ENCODE results near the gene OR8B8.

DNA sequence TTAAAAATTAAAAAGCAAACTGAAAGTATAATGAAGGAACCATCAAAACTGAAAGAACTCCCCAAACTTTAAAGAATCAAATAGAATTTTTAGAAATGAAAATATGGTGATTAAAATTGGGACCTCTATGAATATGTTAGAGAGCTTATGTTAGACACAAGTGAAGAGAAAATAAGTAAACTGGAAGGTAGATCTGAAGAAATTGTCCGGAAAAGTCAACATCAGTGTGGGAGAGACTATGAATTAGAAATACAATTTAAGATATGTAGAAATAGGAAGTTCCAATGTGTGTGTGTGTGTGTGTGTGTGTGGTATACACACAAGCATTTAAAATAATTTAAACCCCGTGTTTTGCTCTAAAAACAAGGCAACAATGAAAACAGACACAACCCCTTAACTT lies 15.9 kb downstream of the OR8B8 start:
- TF ChIP-seq POLR2A (IDR thresholded peaks at IDR 0.05) = no peak
- TF ChIP-seq, protein P1, sequence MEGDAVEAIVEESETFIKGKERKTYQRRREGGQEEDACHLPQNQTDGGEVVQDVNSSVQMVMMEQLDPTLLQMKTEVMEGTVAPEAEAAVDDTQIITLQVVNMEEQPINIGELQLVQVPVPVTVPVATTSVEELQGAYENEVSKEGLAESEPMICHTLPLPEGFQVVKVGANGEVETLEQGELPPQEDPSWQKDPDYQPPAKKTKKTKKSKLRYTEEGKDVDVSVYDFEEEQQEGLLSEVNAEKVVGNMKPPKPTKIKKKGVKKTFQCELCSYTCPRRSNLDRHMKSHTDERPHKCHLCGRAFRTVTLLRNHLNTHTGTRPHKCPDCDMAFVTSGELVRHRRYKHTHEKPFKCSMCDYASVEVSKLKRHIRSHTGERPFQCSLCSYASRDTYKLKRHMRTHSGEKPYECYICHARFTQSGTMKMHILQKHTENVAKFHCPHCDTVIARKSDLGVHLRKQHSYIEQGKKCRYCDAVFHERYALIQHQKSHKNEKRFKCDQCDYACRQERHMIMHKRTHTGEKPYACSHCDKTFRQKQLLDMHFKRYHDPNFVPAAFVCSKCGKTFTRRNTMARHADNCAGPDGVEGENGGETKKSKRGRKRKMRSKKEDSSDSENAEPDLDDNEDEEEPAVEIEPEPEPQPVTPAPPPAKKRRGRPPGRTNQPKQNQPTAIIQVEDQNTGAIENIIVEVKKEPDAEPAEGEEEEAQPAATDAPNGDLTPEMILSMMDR (IDR thresholded peaks at IDR 0.05) = no peak

All from body of pancreas (tissue), 4 donors.